ENCODE data around the gene CYSTM1.

DNA sequence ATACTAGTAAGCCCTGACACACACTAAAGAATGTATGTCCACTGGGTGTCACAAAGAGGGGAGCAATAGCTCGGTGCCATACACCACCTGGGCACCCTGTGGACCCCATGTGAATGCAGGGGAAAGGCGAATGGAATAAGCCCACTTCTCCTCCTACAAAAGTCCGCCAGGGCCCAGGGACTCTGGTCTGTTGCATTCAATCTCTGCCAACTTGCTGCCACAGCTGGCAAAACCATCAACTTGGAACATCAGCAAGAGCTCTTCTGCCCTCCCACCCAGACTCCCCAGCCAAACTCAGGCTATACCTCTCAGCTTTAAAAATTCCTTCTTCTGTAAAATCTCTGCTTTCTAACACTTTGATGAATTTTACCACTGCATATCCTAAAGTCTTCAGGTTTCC, 73.4 kb downstream of the CYSTM1 start:
- TF ChIP-seq POLR2A (IDR thresholded peaks at IDR 0.05; ENCODE audit: low read depth, low read length), result no peak
- TF ChIP-seq, protein P1, sequence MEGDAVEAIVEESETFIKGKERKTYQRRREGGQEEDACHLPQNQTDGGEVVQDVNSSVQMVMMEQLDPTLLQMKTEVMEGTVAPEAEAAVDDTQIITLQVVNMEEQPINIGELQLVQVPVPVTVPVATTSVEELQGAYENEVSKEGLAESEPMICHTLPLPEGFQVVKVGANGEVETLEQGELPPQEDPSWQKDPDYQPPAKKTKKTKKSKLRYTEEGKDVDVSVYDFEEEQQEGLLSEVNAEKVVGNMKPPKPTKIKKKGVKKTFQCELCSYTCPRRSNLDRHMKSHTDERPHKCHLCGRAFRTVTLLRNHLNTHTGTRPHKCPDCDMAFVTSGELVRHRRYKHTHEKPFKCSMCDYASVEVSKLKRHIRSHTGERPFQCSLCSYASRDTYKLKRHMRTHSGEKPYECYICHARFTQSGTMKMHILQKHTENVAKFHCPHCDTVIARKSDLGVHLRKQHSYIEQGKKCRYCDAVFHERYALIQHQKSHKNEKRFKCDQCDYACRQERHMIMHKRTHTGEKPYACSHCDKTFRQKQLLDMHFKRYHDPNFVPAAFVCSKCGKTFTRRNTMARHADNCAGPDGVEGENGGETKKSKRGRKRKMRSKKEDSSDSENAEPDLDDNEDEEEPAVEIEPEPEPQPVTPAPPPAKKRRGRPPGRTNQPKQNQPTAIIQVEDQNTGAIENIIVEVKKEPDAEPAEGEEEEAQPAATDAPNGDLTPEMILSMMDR (IDR thresholded peaks at IDR 0.05; ENCODE audit: extremely low read depth in 1 of 2, insufficient read depth in 1 of 2, low read depth in 1 of 2, low read length in 2 of 2), result no peak
- TF ChIP-seq, protein P2, sequence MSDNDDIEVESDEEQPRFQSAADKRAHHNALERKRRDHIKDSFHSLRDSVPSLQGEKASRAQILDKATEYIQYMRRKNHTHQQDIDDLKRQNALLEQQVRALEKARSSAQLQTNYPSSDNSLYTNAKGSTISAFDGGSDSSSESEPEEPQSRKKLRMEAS (IDR thresholded peaks at IDR 0.05; ENCODE audit: insufficient read depth, insufficient read length), result no peak
